ENCODE results near the gene IPO11.

DNA sequence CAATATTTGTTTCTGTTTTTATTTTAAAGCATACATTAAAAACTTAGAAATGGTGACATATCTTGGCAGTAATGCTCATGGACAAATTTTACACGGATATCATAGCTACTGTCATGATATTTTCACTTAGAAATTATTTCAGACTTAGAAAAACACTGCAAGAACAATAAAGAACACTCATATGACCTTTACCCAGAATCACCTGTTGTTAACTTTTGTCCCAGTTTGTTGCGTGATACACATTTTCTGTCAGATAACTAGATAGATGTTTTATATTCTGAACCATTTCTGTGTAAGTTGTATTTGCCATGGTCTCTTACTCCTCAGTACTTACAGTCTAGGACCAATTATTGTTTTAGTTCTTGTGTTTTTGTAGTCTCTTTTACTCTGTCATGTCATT is 162.5 kb downstream of the IPO11 start:
- TF ChIP-seq, protein P1, sequence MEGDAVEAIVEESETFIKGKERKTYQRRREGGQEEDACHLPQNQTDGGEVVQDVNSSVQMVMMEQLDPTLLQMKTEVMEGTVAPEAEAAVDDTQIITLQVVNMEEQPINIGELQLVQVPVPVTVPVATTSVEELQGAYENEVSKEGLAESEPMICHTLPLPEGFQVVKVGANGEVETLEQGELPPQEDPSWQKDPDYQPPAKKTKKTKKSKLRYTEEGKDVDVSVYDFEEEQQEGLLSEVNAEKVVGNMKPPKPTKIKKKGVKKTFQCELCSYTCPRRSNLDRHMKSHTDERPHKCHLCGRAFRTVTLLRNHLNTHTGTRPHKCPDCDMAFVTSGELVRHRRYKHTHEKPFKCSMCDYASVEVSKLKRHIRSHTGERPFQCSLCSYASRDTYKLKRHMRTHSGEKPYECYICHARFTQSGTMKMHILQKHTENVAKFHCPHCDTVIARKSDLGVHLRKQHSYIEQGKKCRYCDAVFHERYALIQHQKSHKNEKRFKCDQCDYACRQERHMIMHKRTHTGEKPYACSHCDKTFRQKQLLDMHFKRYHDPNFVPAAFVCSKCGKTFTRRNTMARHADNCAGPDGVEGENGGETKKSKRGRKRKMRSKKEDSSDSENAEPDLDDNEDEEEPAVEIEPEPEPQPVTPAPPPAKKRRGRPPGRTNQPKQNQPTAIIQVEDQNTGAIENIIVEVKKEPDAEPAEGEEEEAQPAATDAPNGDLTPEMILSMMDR (conservative IDR thresholded peaks at IDR 0.05; ENCODE audit: low read depth, low read length), result no peak
- TF ChIP-seq EZH2 (IDR thresholded peaks at IDR 0.05; ENCODE audit: borderline replicate concordance, low read depth, low read length, poor library complexity, severe bottlenecking), result no peak

Measured in A673 (cell line).